Myocyte (in vitro differentiated cells): Measurements from ENCODE around the gene SCN3B. TPM values are rescaled to one million over a fixed set of nuclear protein-coding genes. Genes with fewer than 3 reads are reported as not detected.

ENCODE experiments used
- total RNA-seq: library from RNA; depleted of rRNA; stranded (reverse); fragments of >200 nt; gene quantifications from 2 replicates; pipeline ENCODE4 v1.2.3, GENCODE V29; 2014

SCN3B gene
- total RNA-seq, 1 donor from 2014 or later, result 0.32 TPM

Other genes starting within 250 kb of the SCN3B start
- 27.3 and 52.0 TPM in 2 replicates for gene GRAMD1B, start 224.4 kb downstream of the SCN3B start, total RNA-seq
- 7.0 and 10.1 TPM in 2 replicates for gene ZNF202, start 87.0 kb upstream of the SCN3B start, total RNA-seq
- gene OR6X1, start 99.9 kb upstream of the SCN3B start, total RNA-seq, result not detected in 2 replicates
- not detected in 2 replicates for gene OR6M1, start 151.7 kb upstream of the SCN3B start, total RNA-seq
- not detected in 2 replicates for gene TMEM225, start 231.0 kb upstream of the SCN3B start, total RNA-seq
- gene OR8D4, start 247.5 kb upstream of the SCN3B start, total RNA-seq, result not detected in 2 replicates